Left ventricle myocardium inferior (tissue), 1 donor: ENCODE measurements around the gene BECN2. TPM values are rescaled to one million over a fixed set of nuclear protein-coding genes. Genes with fewer than 3 reads are reported as not detected.

Experiments
- DNase-seq: peaks from one replicate; pipeline ENCODE4 v3.0.0-alpha.2; 2020
- H3K27ac ChIP-seq: fragments of 200-600 bp; replicated peaks from 2 replicates; pipeline ENCODE4 v1.8.0; 2021
- H3K27me3 ChIP-seq: fragments of 200-600 bp; 2 replicates; pipeline ENCODE4 v1.8.0; 2021; ENCODE audit warnings: low read depth
- H3K36me3 ChIP-seq: fragments of 200-600 bp; 2 replicates; pipeline ENCODE4 v1.8.0; 2021
- H3K4me1 ChIP-seq: fragments of 200-600 bp; 2 replicates; pipeline ENCODE4 v1.8.0; 2021
- H3K4me3 ChIP-seq: fragments of 200-600 bp; 2 replicates; pipeline ENCODE4 v1.8.0; 2021; ENCODE audit warnings: mild to moderate bottlenecking, moderate library complexity
- H3K9me3 ChIP-seq: fragments of 200-600 bp; replicated peaks from 2 replicates; pipeline ENCODE4 v1.8.0; 2021
- CTCF ChIP-seq: fragments of 200-600 bp; IDR thresholded peaks from 2 replicates; pipeline ENCODE4 v1.8.0; 2021; ENCODE audit warnings: antibody characterized with exemption, mild to moderate bottlenecking, borderline replicate concordance
- intact Hi-C: fragments of 100-400 bp; cut with micrococcal nuclease; formaldehyde crosslinking; loops from one replicate; pipeline ENCODE4 v1.11.0; 2022
- total RNA-seq: library from RNA; stranded (reverse); fragmentation: NEBNext Ultra II Directional; extraction: Animal tissue kit (Norgen Biotek cat#: 25700); gene quantifications from one replicate; pipeline ENCODE4 v1.2.1, GENCODE V29; 2021
- donor health status: DM: no; HTN: yes; CAD: no; lungs with severe emphysema.

Gene BECN2
- total RNA-seq, 1 donor from 2014 or later, result not detected

- H3K27me3 ChIP-seq, result no peaks in the 10 kb centered on the region
- H3K9me3 ChIP-seq, result no peaks in the 10 kb centered on the region
- TF ChIP-seq CTCF, result no peak
- H3K27ac ChIP-seq, result no peak overlapping the region
- H3K4me1 ChIP-seq, result no peaks in the 10 kb centered on the region
- H3K36me3 ChIP-seq, result no peaks in the 10 kb centered on the region
- no peak overlapping the region for H3K4me3 ChIP-seq
- DNase-seq, result peak; percentile 18
- intact Hi-C loops, result no loop called here
Observed at GRCh38 chr1:241964550-241965282, 7.1 kb downstream of the BECN2 start.

- Histone ChIP-seq H3K27ac (no peak overlapping the region), H3K36me3 (no peaks in the 10 kb centered on the region), H3K27me3 (no peaks in the 10 kb centered on the region), H3K9me3 (no peaks in the 10 kb centered on the region), H3K4me1 (no peaks in the 10 kb centered on the region), H3K4me3 (no peak overlapping the region)
- no peak for TF ChIP-seq CTCF
- no peak for DNase-seq
- intact Hi-C loops, result no loop called here
Observed at GRCh38 chr1:241968611-241969010, 11.0 kb downstream of the BECN2 start.

- H3K4me3 ChIP-seq, result no peak overlapping the region
- no peak for TF ChIP-seq CTCF
- no peaks in the 10 kb centered on the region for H3K9me3 ChIP-seq
- no peaks in the 10 kb centered on the region for H3K27me3 ChIP-seq
- no peak overlapping the region for H3K27ac ChIP-seq
- intact Hi-C loops, result no loop called here
- H3K4me1 ChIP-seq, result no peaks in the 10 kb centered on the region
- H3K36me3 ChIP-seq, result no peaks in the 10 kb centered on the region
- no peak for DNase-seq
Observed at GRCh38 chr1:241972703-241973369, 15.3 kb downstream of the BECN2 start.

- no peak for DNase-seq
- Histone ChIP-seq H3K27me3 (peaks cover 4% of the 10 kb centered on the region), H3K4me3 (no peak overlapping the region), H3K36me3 (no peaks in the 10 kb centered on the region), H3K4me1 (no peaks in the 10 kb centered on the region), H3K27ac (no peak overlapping the region), H3K9me3 (no peaks in the 10 kb centered on the region)
- no peak for TF ChIP-seq CTCF
- intact Hi-C loops, result no loop called here
Observed at GRCh38 chr1:241976229-241976628, 18.7 kb downstream of the BECN2 start.

GRCh38 chr1:241979071-241979470, 21.5 kb downstream of the BECN2 start:
- H3K27me3 ChIP-seq, result peaks cover 4% of the 10 kb centered on the region
- H3K27ac ChIP-seq, result no peak overlapping the region
- no peak for DNase-seq
- no peaks in the 10 kb centered on the region for H3K9me3 ChIP-seq
- H3K36me3 ChIP-seq, result no peaks in the 10 kb centered on the region
- no peak for TF ChIP-seq CTCF
- no peaks in the 10 kb centered on the region for H3K4me1 ChIP-seq
- H3K4me3 ChIP-seq, result no peak overlapping the region
- intact Hi-C loops, result no loop called here
